Ovary (tissue), 9 donors: Measurements from ENCODE around the gene MAIP1. TPM values are rescaled to one million over a fixed set of nuclear protein-coding genes. Genes with fewer than 3 reads are reported as not detected.

Experiments used
- DNase-seq, 5 donors: peaks; one replicate each; pipeline ENCODE4 v3.0.0-alpha.2; 2019 to 2020
- H3K27ac ChIP-seq, 2 donors: fragments of 200-600 bp; one replicate each; pipeline versions ENCODE4 v1.5.1 to v1.8.0; 2019 to 2022
- H3K27me3 ChIP-seq: fragments of 200-600 bp; one replicate; pipeline ENCODE4 v1.8.0; 2022
- H3K36me3 ChIP-seq: fragments of 200-600 bp; sonication (generic); one replicate; pipeline ENCODE4 v1.5.1; 2019
- H3K4me1 ChIP-seq: one replicate; pipeline ENCODE4 v1.8.1; 2013; ENCODE audit warnings: mild to moderate bottlenecking, moderate library complexity; ENCODE audit not compliant: insufficient read depth
- H3K4me3 ChIP-seq: fragments of 200-600 bp; sonication (generic); one replicate; pipeline ENCODE4 v1.5.1; 2017
- H3K9me3 ChIP-seq, 2 donors: fragments of 200-600 bp in 1 of 2; sonication (generic) in 1 of 2; one replicate each; pipeline versions ENCODE4 v1.5.1 to v1.8.1; 2013 to 2019; ENCODE audit warnings: mild to moderate bottlenecking in 1 of 2, moderate library complexity in 1 of 2
- CTCF ChIP-seq, 3 donors: fragments of 450-650 bp in 2 of 3; fragments of 200-600 bp in 1 of 3; IDR thresholded peaks; one replicate each; pipeline versions ENCODE4 v1.5.1 to v1.8.0; 2016 to 2022; ENCODE audit warnings: antibody characterized with exemption in 3 of 3, mild to moderate bottlenecking in 1 of 3
- EP300 ChIP-seq: sonication (generic); formaldehyde crosslinking; IDR thresholded peaks from one replicate; pipeline ENCODE4 v1.6.1; 2017; ENCODE audit warnings: antibody characterized with exemption
- POLR2A ChIP-seq: fragments of 450-650 bp; IDR thresholded peaks from one replicate; pipeline ENCODE4 v1.6.1; 2017; ENCODE audit warnings: antibody characterized with exemption, mild to moderate bottlenecking, moderate library complexity
- WGBS, 3 donors: extraction: QIAGEN DNeasy Blood & Tissue Kit in 1 of 3; methylation state at CpG; one replicate each; pipeline versions ENCODE4 v1.1.5 to v1.1.7; 2013 to 2017; 5-methylcytosine and 5-hydroxymethylcytosine counted together
- intact Hi-C, 4 donors: fragments of 100-400 bp; cut with DNase I; formaldehyde crosslinking; loops; one replicate each; pipeline versions ENCODE4 v1.11.0 to v1.15.1; 2022 to 2023
- polyA plus RNA-seq, 2 donors: library from polyadenylated mRNA; stranded (reverse); fragments of 200-250 nt in 1 of 2; fragments of 350-450 nt in 1 of 2; fragmentation: Illumina TruSeq in 1 of 2; extraction: RNeasy Lipid Tissue Mini Kit (QIAGEN cat#74804) in 1 of 2; gene quantifications; one replicate each; pipeline ENCODE4 v1.2.3, GENCODE V29; 2013 to 2014
- total RNA-seq, 7 donors: library from RNA; depleted of rRNA in 2 of 7; stranded (reverse); fragments of >200 nt in 2 of 7; fragmentation: NEBNext Ultra II Directional in 3 of 7; extraction: Animal tissue kit (Norgen Biotek cat#: 25700) in 3 of 7; gene quantifications; one replicate each; pipeline versions ENCODE4 v1.1.0 to v1.2.4, GENCODE V29; 2016 to 2023
- donor health status: DM: no; HTN: no; CAD: no; lungs with moderate emphysema.
- donor health status: DM: no; HTN: no; CAD: no.
- donor health status: Bipolar disorder and iron deficiency.
- donor health status: DM: yes; HTN: yes; CAD: no.
- donor health status: DM: no; HTN: no; CAD: no.
- donor health status: DM: yes; HTN: yes; CAD: no.

Gene MAIP1
- total and polyA plus RNA-seq, 9 donors, result 10.7 to 18.3 (median 13.4) TPM

GRCh38 chr2:199929262-199929661 lies 26.1 kb upstream of the MAIP1 start:
- Histone ChIP-seq H3K9me3 (no peaks in the 10 kb centered on the region), H3K27me3 (no peaks in the 10 kb centered on the region), H3K27ac (no peak overlapping the region), H3K4me1 (no peaks in the 10 kb centered on the region), H3K4me3 (no peak overlapping the region), H3K36me3 (no peaks in the 10 kb centered on the region)
- WGBS, 3 donors, result 76 to 81% (median 80%) methylated on average over 2 of the region's 2 CpGs
- TF ChIP-seq EP300 (no peak), CTCF (IDR thresholded peaks at IDR 0.05) (no peak), POLR2A (no peak)
- intact Hi-C loops, result no loop called here
- no peak for DNase-seq

- Histone ChIP-seq H3K9me3 (no peaks in the 10 kb centered on the region), H3K27ac (no peak overlapping the region), H3K4me3 (no peak overlapping the region), H3K27me3 (no peaks in the 10 kb centered on the region), H3K36me3 (no peaks in the 10 kb centered on the region), H3K4me1 (no peaks in the 10 kb centered on the region)
- no peak for DNase-seq
- intact Hi-C loops, result no loop called here
- 73 to 79% (median 77%) methylated on average over 4 of the region's 4 CpGs for WGBS, 3 donors
- TF ChIP-seq CTCF (IDR thresholded peaks at IDR 0.05) (no peak), POLR2A (no peak), EP300 (no peak)
Observed at GRCh38 chr2:199932312-199932855, 23.0 kb upstream of the MAIP1 start.

GRCh38 chr2:199933466-199933865 lies 21.9 kb upstream of the MAIP1 start:
- TF ChIP-seq CTCF (IDR thresholded peaks at IDR 0.05), result no peak
- TF ChIP-seq POLR2A, result no peak
- TF ChIP-seq EP300, result no peak
- WGBS, 3 donors, result 19 to 39% (median 25%) methylated on average over 3 of the region's 3 CpGs
- Histone ChIP-seq H3K36me3 (no peaks in the 10 kb centered on the region), H3K27me3 (no peaks in the 10 kb centered on the region), H3K4me3 (no peak overlapping the region), H3K9me3 (no peaks in the 10 kb centered on the region), H3K27ac (no peak overlapping the region), H3K4me1 (no peaks in the 10 kb centered on the region)
- intact Hi-C loops, result no loop called here
- no peak for DNase-seq

DNA sequence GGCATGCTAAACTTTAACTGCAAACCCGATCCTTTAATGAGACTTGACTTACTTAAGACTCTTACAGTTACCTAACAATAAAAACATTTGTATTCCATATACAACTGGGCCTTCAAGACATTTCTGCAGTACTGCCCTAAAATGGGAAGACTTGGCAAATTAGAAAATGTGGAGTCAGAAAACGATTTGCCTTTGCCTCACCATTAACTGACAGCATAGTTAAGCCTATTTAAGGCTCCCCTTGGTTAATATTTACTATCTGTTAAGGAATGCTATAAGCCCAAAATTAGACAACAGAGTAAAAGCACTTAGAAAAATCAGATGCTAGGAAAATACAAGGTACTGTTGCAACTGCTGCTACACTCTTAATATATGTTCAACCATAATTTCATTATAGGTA lies 18.8 kb upstream of the MAIP1 start:
- WGBS, 3 donors, result 78 to 85% (median 81%) methylated on average over 2 of the region's 2 CpGs
- H3K4me1 ChIP-seq, result no peaks in the 10 kb centered on the region
- H3K27ac ChIP-seq, result no peak overlapping the region
- no peak overlapping the region for H3K4me3 ChIP-seq
- DNase-seq, result no peak
- H3K27me3 ChIP-seq, result no peaks in the 10 kb centered on the region
- no peaks in the 10 kb centered on the region for H3K9me3 ChIP-seq
- TF ChIP-seq CTCF (IDR thresholded peaks at IDR 0.05) (no peak), EP300 (no peak)
- no peaks in the 10 kb centered on the region for H3K36me3 ChIP-seq
- intact Hi-C loops, result no loop called here
